Caco-2 (cell line): ENCODE data around the gene GREB1. TPM values are rescaled to one million over a fixed set of nuclear protein-coding genes. Genes with fewer than 3 reads are reported as not detected.

ENCODE experiments used
- BruUV-seq: library from RNA; stranded (reverse); fragments of 400-500 nt; replicated peaks from 2 replicates; lab custom pipeline; 2021; lab: Mats Ljungman, UMichigan
- CTCF ChIA-PET: fragments of 300-600 bp; sonication (Branson Sonifier 250); formaldehyde crosslinking; loops from one replicate; lab custom pipeline; 2022; ENCODE audit warnings: antibody characterized with exemption; lab: Charles Lee
- POLR2A ChIA-PET: fragments of 300-600 bp; sonication (Branson Sonifier 250); formaldehyde crosslinking; loops from one replicate; lab custom pipeline; 2022; ENCODE audit warnings: antibody characterized with exemption; lab: Charles Lee
- DNase-seq, 2 experiments: peaks; one replicate each; pipeline versions ENCODE4 v3.0.0 to v3.0.0-alpha.2; 2020 to 2022
- H3K27me3 ChIP-seq: replicated peaks from 2 replicates; pipeline ENCODE4 v1.6.0; 2011; ENCODE audit warnings: low read length; ENCODE audit not compliant: control insufficient read depth, insufficient read depth
- H3K36me3 ChIP-seq: 2 replicates; pipeline ENCODE4 v1.5.1; 2011; ENCODE audit warnings: low read length; ENCODE audit not compliant: control insufficient read depth, insufficient read depth
- H3K4me1 ChIP-seq: fragments of 250-450 bp; sonication (Bioruptor Pico); 2 replicates; pipeline ENCODE4 v1.5.1; 2020; ENCODE audit warnings: mild to moderate bottlenecking
- H3K4me3 ChIP-seq: 2 replicates; pipeline ENCODE4 v1.5.1; 2011; ENCODE audit warnings: low read depth, mild to moderate bottlenecking, control low read depth, low read length
- H3K9me3 ChIP-seq: fragments of 250-450 bp; sonication (Bioruptor Pico); 2 replicates; pipeline ENCODE4 v1.5.1; 2020; ENCODE audit warnings: mild to moderate bottlenecking, moderate library complexity
- H3K27ac Mint-ChIP-seq: one replicate; pipeline ENCODE4 v1.8.0; 2022; ENCODE audit warnings: mixed read lengths; ENCODE audit not compliant: unreplicated experiment
- H3K27me3 Mint-ChIP-seq: one replicate; pipeline ENCODE4 v1.8.0; 2022; ENCODE audit warnings: mixed read lengths; ENCODE audit not compliant: insufficient read depth, unreplicated experiment
- H3K36me3 Mint-ChIP-seq: one replicate; pipeline ENCODE4 v1.8.0; 2022; ENCODE audit warnings: mild to moderate bottlenecking, mixed read lengths; ENCODE audit not compliant: insufficient read depth, unreplicated experiment
- H3K4me1 Mint-ChIP-seq: one replicate; pipeline ENCODE4 v1.8.0; 2022; ENCODE audit warnings: low read depth, mixed read lengths; ENCODE audit not compliant: unreplicated experiment
- H3K4me3 Mint-ChIP-seq: one replicate; pipeline ENCODE4 v1.8.0; 2022; ENCODE audit warnings: mild to moderate bottlenecking, moderate library complexity, mixed read lengths; ENCODE audit not compliant: unreplicated experiment
- H3K9me3 Mint-ChIP-seq: one replicate; pipeline ENCODE4 v1.8.0; 2022; ENCODE audit warnings: mixed read lengths; ENCODE audit not compliant: unreplicated experiment
- intact Hi-C: fragments of 100-400 bp; cut with micrococcal nuclease; formaldehyde crosslinking; loops from one replicate; pipeline ENCODE4 v1.10.0; 2022; ENCODE audit not compliant: unreplicated experiment
- total RNA-seq: library from RNA; stranded (reverse); gene quantifications from 2 replicates; pipeline ENCODE4 v1.2.3, GENCODE V29; 2022
- TF ChIP-seq, protein P1 (sequence below), 2 experiments: fragments of 200-600 bp in 1 of 2; IDR thresholded peaks; 1 replicate in 1 of 2; 2 replicates in 1 of 2; pipeline versions ENCODE4 v1.5.1 to v1.8.0; 2011 to 2022; ENCODE audit warnings: antibody characterized with exemption in 1 of 2, control low read depth in 1 of 2, inconsistent platforms in 1 of 2, low read depth in 1 of 2, low read length in 1 of 2, mild to moderate bottlenecking in 1 of 2, moderate library complexity in 1 of 2; ENCODE audit not compliant: insufficient read depth in 1 of 2, severe bottlenecking in 1 of 2, unreplicated experiment in 1 of 2

Gene GREB1
- total RNA-seq, 1 experiment from 2014 or later: 2.4 TPM

- H3K9me3 Mint-ChIP-seq: no peaks in the 10 kb centered on the region
- H3K4me3 Mint-ChIP-seq: no peak overlapping the region
- H3K27ac Mint-ChIP-seq: peak overlapping the region; percentile 70
- Histone ChIP-seq H3K27me3 (no peaks in the 10 kb centered on the region), H3K4me3 (no peak overlapping the region), H3K36me3 (no peaks in the 10 kb centered on the region), H3K9me3 (no peaks in the 10 kb centered on the region), H3K4me1 (no peaks in the 10 kb centered on the region)
- no TSS peak for BruUV-seq
- CTCF ChIA-PET: no interaction called here
- TF ChIP-seq, protein P1, sequence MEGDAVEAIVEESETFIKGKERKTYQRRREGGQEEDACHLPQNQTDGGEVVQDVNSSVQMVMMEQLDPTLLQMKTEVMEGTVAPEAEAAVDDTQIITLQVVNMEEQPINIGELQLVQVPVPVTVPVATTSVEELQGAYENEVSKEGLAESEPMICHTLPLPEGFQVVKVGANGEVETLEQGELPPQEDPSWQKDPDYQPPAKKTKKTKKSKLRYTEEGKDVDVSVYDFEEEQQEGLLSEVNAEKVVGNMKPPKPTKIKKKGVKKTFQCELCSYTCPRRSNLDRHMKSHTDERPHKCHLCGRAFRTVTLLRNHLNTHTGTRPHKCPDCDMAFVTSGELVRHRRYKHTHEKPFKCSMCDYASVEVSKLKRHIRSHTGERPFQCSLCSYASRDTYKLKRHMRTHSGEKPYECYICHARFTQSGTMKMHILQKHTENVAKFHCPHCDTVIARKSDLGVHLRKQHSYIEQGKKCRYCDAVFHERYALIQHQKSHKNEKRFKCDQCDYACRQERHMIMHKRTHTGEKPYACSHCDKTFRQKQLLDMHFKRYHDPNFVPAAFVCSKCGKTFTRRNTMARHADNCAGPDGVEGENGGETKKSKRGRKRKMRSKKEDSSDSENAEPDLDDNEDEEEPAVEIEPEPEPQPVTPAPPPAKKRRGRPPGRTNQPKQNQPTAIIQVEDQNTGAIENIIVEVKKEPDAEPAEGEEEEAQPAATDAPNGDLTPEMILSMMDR (IDR thresholded peaks at IDR 0.05; ENCODE audit: insufficient read depth in 1 of 2, low read depth in 1 of 2, low read length in 1 of 2, severe bottlenecking in 1 of 2, unreplicated experiment in 1 of 2): no peak
- no peaks in the 10 kb centered on the region for H3K27me3 Mint-ChIP-seq
- POLR2A ChIA-PET: interaction anchor here (0.5 kb wide), 1 partner anchor 23 kb away, joined by 4 read pairs; no protein-coding TSS in a partner anchor
- H3K4me1 Mint-ChIP-seq: no peaks in the 10 kb centered on the region
- intact Hi-C loops: no loop called here
- no peaks in the 10 kb centered on the region for H3K36me3 Mint-ChIP-seq
- DNase-seq: no peak
These were observed 43.4 kb downstream of the GREB1 start for GRCh38 chr2:11577101-11577883.

DNA sequence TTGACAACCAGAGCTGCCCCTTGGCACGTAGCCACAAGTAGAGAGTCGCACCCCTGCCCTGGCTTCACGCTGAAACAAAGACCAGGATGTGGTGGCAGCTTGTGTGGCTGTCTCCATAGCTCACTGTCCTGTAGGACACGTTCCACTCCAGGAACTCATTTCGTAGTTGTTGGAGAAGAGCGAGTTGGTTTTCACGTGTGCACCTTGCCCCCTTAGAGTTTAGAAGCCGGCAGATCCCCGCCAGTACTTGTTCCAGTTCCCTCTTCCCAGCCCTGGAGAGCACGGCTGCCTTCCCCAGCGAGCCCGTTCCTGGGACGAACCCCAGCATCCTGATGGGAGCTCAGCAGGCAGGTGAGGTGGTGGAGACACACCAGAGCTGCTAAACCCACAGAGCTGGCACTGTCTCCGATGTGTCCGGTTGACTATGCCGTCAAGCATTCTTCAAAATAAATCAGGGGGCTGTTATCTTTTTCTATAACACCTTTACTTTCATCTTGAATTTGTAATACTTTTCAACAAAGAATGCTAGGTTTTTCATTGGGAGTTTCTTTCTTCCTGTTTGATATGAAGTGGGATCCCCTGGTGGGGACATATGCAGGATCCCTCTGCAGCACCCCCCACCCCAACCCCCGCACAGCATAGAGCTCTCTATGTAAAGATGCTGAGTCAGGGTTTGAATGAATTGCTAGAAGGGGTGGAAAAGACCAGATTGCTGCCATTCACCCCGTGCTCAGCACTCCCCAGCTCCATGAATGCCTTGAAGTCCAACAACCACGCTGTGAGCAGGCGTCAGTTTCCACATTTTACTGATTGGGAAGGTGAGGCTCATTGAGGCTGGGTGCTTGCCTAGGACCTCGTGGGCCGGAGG, 44.5 kb downstream of the GREB1 start:
- no peak overlapping the region for H3K4me3 ChIP-seq
- Mint-ChIP-seq H3K9me3 (no peaks in the 10 kb centered on the region), H3K36me3 (no peaks in the 10 kb centered on the region), H3K4me3 (no peak overlapping the region), H3K4me1 (no peaks in the 10 kb centered on the region), H3K27ac (peak overlapping the region; percentile 70), H3K27me3 (no peaks in the 10 kb centered on the region)
- no peaks in the 10 kb centered on the region for H3K27me3 ChIP-seq
- DNase-seq: no peak
- H3K4me1 ChIP-seq: 0 out of 2 replicates have a peak, but pooled peaks cover 4% of the 10 kb centered on the region
- no TSS peak for BruUV-seq
- intact Hi-C loops: no loop called here
- H3K36me3 ChIP-seq: no peaks in the 10 kb centered on the region
- ChIA-PET CTCF (no interaction called here), POLR2A (interaction anchor here (0.6 kb wide), 1 partner anchor 132 kb away, joined by 4 read pairs; no protein-coding TSS in a partner anchor)
- H3K9me3 ChIP-seq: no peaks in the 10 kb centered on the region
- TF ChIP-seq, protein P1 (IDR thresholded peaks at IDR 0.05; ENCODE audit: insufficient read depth in 1 of 2, low read depth in 1 of 2, low read length in 1 of 2, severe bottlenecking in 1 of 2, unreplicated experiment in 1 of 2): no peak
